Body of pancreas (tissue), 4 donors: Measurements from ENCODE around the gene NFATC4. TPM values are rescaled to one million over a fixed set of nuclear protein-coding genes. Genes with fewer than 3 reads are reported as not detected.
"Not testable (repeated sequence)": the region's sequence is repeated elsewhere in the genome, so short reads cannot be mapped to it uniquely, and the experiment has no call there.

ENCODE experiments used
- ATAC-seq: fragments of 150-250 bp; one replicate; pipeline ENCODE4 v1.9.1; 2016
- DNase-seq, 4 donors: peaks; one replicate each; pipeline ENCODE4 v3.0.0-alpha.2; 2019
- H3K27ac ChIP-seq, 4 donors: fragments of 200-600 bp; sonication (generic); 1 replicate in 3 of 4; 2 replicates in 1 of 4; pipeline versions ENCODE4 v1.5.1 to v1.6.1; 2016 to 2019; ENCODE audit warnings: mild to moderate bottlenecking in 1 of 4, mixed read lengths in 1 of 4, moderate library complexity in 1 of 4
- H3K27me3 ChIP-seq, 2 donors: fragments of 200-600 bp; sonication (generic); one replicate each; pipeline ENCODE4 v1.6.0; 2016; ENCODE audit warnings: mild to moderate bottlenecking in 1 of 2
- H3K36me3 ChIP-seq, 2 donors: fragments of 200-600 bp; sonication (generic); replicated peaks in 1 of 2; 2 replicates each; pipeline ENCODE4 v1.5.1; 2016; ENCODE audit warnings: low read depth in 2 of 2; ENCODE audit not compliant: insufficient read depth in 1 of 2
- H3K4me1 ChIP-seq: fragments of 200-600 bp; sonication (generic); one replicate; pipeline ENCODE4 v1.6.0; 2016
- H3K4me3 ChIP-seq, 2 donors: fragments of 200-600 bp; sonication (generic); 1 replicate in 1 of 2; 2 replicates in 1 of 2; pipeline ENCODE4 v1.5.1; 2016 to 2019
- H3K9me3 ChIP-seq, 3 donors: fragments of 200-600 bp; sonication (generic); 1 replicate in 2 of 3; 2 replicates in 1 of 3; pipeline ENCODE4 v1.5.1; 2016
- CTCF ChIP-seq, 7 experiments: fragments of 450-650 bp in 4 of 7; fragments of 200-600 bp in 3 of 7; sonication (generic) in 3 of 7; IDR thresholded peaks; one replicate each; pipeline ENCODE4 v1.5.1; 2016 to 2019; ENCODE audit warnings: antibody characterized with exemption in 7 of 7
- POLR2A ChIP-seq, 3 donors: fragments of 450-650 bp; IDR thresholded peaks; one replicate each; pipeline ENCODE4 v1.6.1; 2016; ENCODE audit warnings: antibody characterized with exemption in 3 of 3, mild to moderate bottlenecking in 2 of 3
- WGBS, 2 donors: methylation state at CpG; one replicate each; pipeline ENCODE4 v1.1.5; 2017; 5-methylcytosine and 5-hydroxymethylcytosine counted together
- intact Hi-C: fragments of 100-400 bp; cut with DNase I; formaldehyde crosslinking; loops from one replicate; pipeline ENCODE4 v1.15.1; 2023
- total RNA-seq, 2 donors: library from RNA; depleted of rRNA; stranded (reverse); fragments of >200 nt; gene quantifications; one replicate each; pipeline ENCODE4 v1.1.0, GENCODE V29; 2016

NFATC4 gene
- total RNA-seq, 2 donors from 2014 or later, result 11.9 to 19.8 TPM

- TF ChIP-seq POLR2A (IDR thresholded peaks at IDR 0.05), result no peak
- no peak for TF ChIP-seq CTCF (IDR thresholded peaks at IDR 0.05)
- ATAC-seq (no peak), DNase-seq (no peak)
- Histone ChIP-seq H3K27me3 (no peaks in the 10 kb centered on the region), H3K4me3 (no peak overlapping the region), H3K36me3 (no peaks in the 10 kb centered on the region), H3K4me1 (peaks cover 23% of the 10 kb centered on the region), H3K9me3 (no peaks in the 10 kb centered on the region), H3K27ac (no peak overlapping the region)
- 75 to 82% methylated on average over 4 of the region's 4 CpGs for whole genome bisulfite sequencing, 2 donors
- intact Hi-C loops, result no loop called here
Observed at GRCh38 chr14:24382064-24382371, 14.0 kb downstream of the NFATC4 start.

GRCh38 chr14:24384169-24384568 is 16.2 kb downstream of the NFATC4 start:
- TF ChIP-seq POLR2A (IDR thresholded peaks at IDR 0.05), result no peak
- no peak for TF ChIP-seq CTCF (IDR thresholded peaks at IDR 0.05)
- no peaks in the 10 kb centered on the region for H3K9me3 ChIP-seq

GRCh38 chr14:24385524-24385923 is 17.5 kb downstream of the NFATC4 start:
- TF ChIP-seq POLR2A (IDR thresholded peaks at IDR 0.05) (no peak), CTCF (IDR thresholded peaks at IDR 0.05) (no peak)
- intact Hi-C loops, result no loop called here
- no peak overlapping the region for H3K27ac ChIP-seq
- no peaks in the 10 kb centered on the region for H3K36me3 ChIP-seq
- ATAC-seq (no peak), DNase-seq (no peak)
- H3K9me3 ChIP-seq, result no peaks in the 10 kb centered on the region
- 72 to 73% methylated on average over 4 of the region's 4 CpGs for WGBS, 2 donors
- peaks cover 4% of the 10 kb centered on the region for H3K4me1 ChIP-seq
- H3K4me3 ChIP-seq, result no peak overlapping the region
- H3K27me3 ChIP-seq, result no peaks in the 10 kb centered on the region

More at GRCh38 chr14:24384169-24384568, 16.2 kb downstream of the NFATC4 start:
- ATAC-seq (no peak), DNase-seq (no peak)
- 82 to 84% methylated on average over 4 of the region's 4 CpGs for WGBS, 2 donors
- Histone ChIP-seq H3K27ac (no peak overlapping the region), H3K4me3 (no peak overlapping the region), H3K36me3 (no peaks in the 10 kb centered on the region), H3K27me3 (no peaks in the 10 kb centered on the region), H3K4me1 (peaks cover 11% of the 10 kb centered on the region)
- intact Hi-C loops, result no loop called here

DNA sequence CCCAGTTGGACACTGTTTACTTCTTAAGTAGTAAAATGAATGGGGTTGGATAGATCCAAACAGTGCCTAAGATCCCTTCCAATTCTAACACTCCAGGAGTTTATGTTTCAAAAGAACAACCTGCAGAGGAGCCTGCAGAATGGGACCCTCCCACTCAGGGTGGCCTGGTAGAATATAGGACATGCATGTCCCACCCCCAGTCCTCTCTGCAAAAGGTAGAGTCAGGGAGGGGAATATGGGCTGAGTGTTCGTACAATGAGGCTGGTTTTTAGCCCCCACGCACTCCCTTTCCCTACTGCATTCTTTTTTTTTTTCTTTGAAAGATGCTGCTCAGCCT is 19.0 kb downstream of the NFATC4 start:
- 90 to 93% methylated on average over 2 of the region's 2 CpGs for WGBS, 2 donors
- intact Hi-C loops, result no loop called here
- TF ChIP-seq CTCF (IDR thresholded peaks at IDR 0.05) (no peak), POLR2A (IDR thresholded peaks at IDR 0.05) (no peak)
- Histone ChIP-seq H3K9me3 (no peaks in the 10 kb centered on the region), H3K27me3 (no peaks in the 10 kb centered on the region), H3K36me3 (no peaks in the 10 kb centered on the region), H3K4me3 (no peak overlapping the region), H3K4me1 (peaks cover 4% of the 10 kb centered on the region), H3K27ac (no peak overlapping the region)
- ATAC-seq (no peak), DNase-seq (no peak)

- intact Hi-C loops, H3K4me1 ChIP-seq, DNase-seq, H3K27ac ChIP-seq, H3K36me3 ChIP-seq, H3K9me3 ChIP-seq, H3K27me3 ChIP-seq, H3K4me3 ChIP-seq, ATAC-seq: not testable (repeated sequence)
- WGBS, 2 donors, result 75 to 81% methylated on average over 5 of the region's 5 CpGs
Observed at GRCh38 chr14:24387579-24387978, 19.6 kb downstream of the NFATC4 start.
